ENCODE results near the gene HBG1.

Gene HBG1

GRCh38 chr11:5277807-5278382, 28.2 kb upstream of the HBG1 start:
- DNase-seq (ENCODE audit: low read depth), result no peak
- no peak for TF ChIP-seq CTCF (IDR thresholded peaks at IDR 0.05; ENCODE audit: low read depth, low read length, missing control alignments)

GRCh38 chr11:5276697-5277096, 27.0 kb upstream of the HBG1 start:
- DNase-seq (ENCODE audit: low read depth), result no peak
- H3K4me3 ChIP-seq (ENCODE audit: low read depth, low read length), result no peak overlapping the region
- TF ChIP-seq CTCF (IDR thresholded peaks at IDR 0.05; ENCODE audit: low read depth, low read length, missing control alignments), result no peak

More at GRCh38 chr11:5277807-5278382, 28.2 kb upstream of the HBG1 start:
- H3K4me3 ChIP-seq (ENCODE audit: low read depth, low read length), result no peak overlapping the region

- no peak for DNase-seq (ENCODE audit: low read depth)
- no peak overlapping the region for H3K4me3 ChIP-seq (ENCODE audit: low read depth, low read length)
- TF ChIP-seq CTCF (IDR thresholded peaks at IDR 0.05; ENCODE audit: low read depth, low read length, missing control alignments), result no peak
Measured at GRCh38 chr11:5275369-5276110, 25.9 kb upstream of the HBG1 start.

GRCh38 chr11:5274395-5274794, 24.7 kb upstream of the HBG1 start:
- no peak for DNase-seq (ENCODE audit: low read depth)
- no peak overlapping the region for H3K4me3 ChIP-seq (ENCODE audit: low read depth, low read length)
- TF ChIP-seq CTCF (IDR thresholded peaks at IDR 0.05; ENCODE audit: low read depth, low read length, missing control alignments), result no peak

- TF ChIP-seq CTCF (IDR thresholded peaks at IDR 0.05; ENCODE audit: low read depth, low read length, missing control alignments), result no peak
- H3K4me3 ChIP-seq (ENCODE audit: low read depth, low read length), result no peak overlapping the region
- DNase-seq (ENCODE audit: low read depth), result no peak
Measured at GRCh38 chr11:5272395-5273017, 22.8 kb upstream of the HBG1 start.

- H3K4me3 ChIP-seq (ENCODE audit: low read depth, low read length), result no peak within 1 kb of the TSS
- no peak for DNase-seq (ENCODE audit: low read depth)
- no peak for TF ChIP-seq CTCF (IDR thresholded peaks at IDR 0.05; ENCODE audit: low read depth, low read length, missing control alignments)
Measured at GRCh38 chr11:5269715-5270147, 20.1 kb upstream of the HBG1 start, which contains the start of gene HBE1. TSS of gene HBE1 (minus strand) at chr11:5269945. CDS start at chr11:5269890, 55 bp downstream.

All from GM12864 (cell line).